ENCODE measurements around the gene VILL.
"Not testable (repeated sequence)": the region's sequence is repeated elsewhere in the genome, so short reads cannot be mapped to it uniquely, and the experiment has no call there.

VILL gene

GRCh38 chr3:38019658-38020341 lies 29.2 kb downstream of the VILL start:
- no peak for DNase-seq

GRCh38 chr3:38020342-38020726 lies 29.7 kb downstream of the VILL start:
- no peak for DNase-seq

GRCh38 chr3:38021196-38021595 lies 30.6 kb downstream of the VILL start:
- DNase-seq: no peak

- DNase-seq: no peak
Measured at GRCh38 chr3:38022301-38022700, 31.7 kb downstream of the VILL start.

- DNase-seq: no peak
Measured at GRCh38 chr3:38022896-38023709, 32.5 kb downstream of the VILL start.

GRCh38 chr3:38026856-38027255 lies 36.3 kb downstream of the VILL start:
- DNase-seq: no peak

GRCh38 chr3:38027466-38028465 lies 37.2 kb downstream of the VILL start:
- DNase-seq: no peak

- no peak for DNase-seq
Measured at GRCh38 chr3:38028621-38029361, 38.2 kb downstream of the VILL start.

GRCh38 chr3:38029400-38030125 lies 39.0 kb downstream of the VILL start, which contains the start of gene PLCD1:
Gene PLCD1 (minus strand): TSS chr3:38029642. CDS start chr3:38029539, 103 bp downstream.
- DNase-seq: peak; percentile 25

- no peak for DNase-seq
Measured at GRCh38 chr3:38030126-38031021, 39.8 kb downstream of the VILL start.

- peak; percentile 41 for DNase-seq
Measured at GRCh38 chr3:38031022-38031994, 40.7 kb downstream of the VILL start.

GRCh38 chr3:38032328-38032865 lies 41.8 kb downstream of the VILL start:
- DNase-seq: no peak

GRCh38 chr3:38033586-38033985 lies 43.0 kb downstream of the VILL start:
- DNase-seq: not testable (repeated sequence)

GRCh38 chr3:38034335-38034734 lies 43.7 kb downstream of the VILL start:
- not testable (repeated sequence) for DNase-seq

- DNase-seq: no peak
Measured at GRCh38 chr3:38036286-38036685, 45.7 kb downstream of the VILL start.

- DNase-seq: no peak
Measured at GRCh38 chr3:38036906-38037305, 46.3 kb downstream of the VILL start.

GRCh38 chr3:38038447-38038911 lies 47.9 kb downstream of the VILL start:
- no peak for DNase-seq

GRCh38 chr3:38039101-38039898 lies 48.7 kb downstream of the VILL start, which contains the start of gene DLEC1:
Gene DLEC1 (plus strand): TSS chr3:38039208. CDS start chr3:38039226, 18 bp downstream.
- peak; percentile 53 for DNase-seq
